H9 (cell line): ENCODE measurements around the gene DAGLB. TPM values are rescaled to one million over a fixed set of nuclear protein-coding genes. Genes with fewer than 3 reads are reported as not detected.

Source experiments
- DNase-seq: peaks from one replicate; pipeline ENCODE4 v3.0.0-alpha.2; 2017
- H2AFZ ChIP-seq: one replicate; pipeline ENCODE4 v1.6.1; 2013; ENCODE audit warnings: mild to moderate bottlenecking, low read length, control low read depth, moderate library complexity
- H2AK5ac ChIP-seq: 2 replicates; pipeline ENCODE4 v1.6.1; 2013; ENCODE audit warnings: low read length, control low read depth, mixed read lengths; ENCODE audit not compliant: insufficient read length
- H2BK120ac ChIP-seq: one replicate; pipeline ENCODE4 v1.6.1; 2013; ENCODE audit warnings: low read depth, mild to moderate bottlenecking, low read length, control low read depth, inconsistent platforms; ENCODE audit not compliant: poor library complexity, severe bottlenecking
- H2BK12ac ChIP-seq: 2 replicates; pipeline ENCODE4 v1.6.1; 2013; ENCODE audit warnings: low read length, control low read depth, mixed read lengths, low read depth; ENCODE audit not compliant: insufficient read length
- H2BK15ac ChIP-seq: 2 replicates; pipeline ENCODE4 v1.6.1; 2013; ENCODE audit warnings: low read depth, low read length, control low read depth
- H2BK20ac ChIP-seq: one replicate; pipeline ENCODE4 v1.6.1; 2013; ENCODE audit warnings: low read depth, mild to moderate bottlenecking, low read length, control low read depth, inconsistent platforms; ENCODE audit not compliant: poor library complexity, severe bottlenecking
- H2BK5ac ChIP-seq: 2 replicates; pipeline ENCODE4 v1.6.1; 2013; ENCODE audit warnings: low read length, control low read depth, mixed read lengths; ENCODE audit not compliant: insufficient read length
- H3K14ac ChIP-seq: 2 replicates; pipeline ENCODE4 v1.6.1; 2013; ENCODE audit warnings: low read length, control low read depth; ENCODE audit not compliant: insufficient read depth
- H3K18ac ChIP-seq: 2 replicates; pipeline ENCODE4 v1.6.1; 2013; ENCODE audit warnings: low read depth, mild to moderate bottlenecking, mixed read lengths, low read length, control low read depth; ENCODE audit not compliant: insufficient read length
- H3K23ac ChIP-seq: 2 replicates; pipeline ENCODE4 v1.6.1; 2013; ENCODE audit warnings: low read length, control low read depth, mixed read lengths, low read depth; ENCODE audit not compliant: insufficient read length
- H3K23me2 ChIP-seq: 2 replicates; pipeline ENCODE4 v1.6.1; 2013; ENCODE audit warnings: low read depth, mild to moderate bottlenecking, mixed read lengths, low read length, control low read depth; ENCODE audit not compliant: insufficient read length, poor library complexity, severe bottlenecking
- H3K27ac ChIP-seq: 2 replicates; pipeline ENCODE4 v1.5.1; 2013; ENCODE audit warnings: low read length, control low read depth, mixed read lengths, low read depth; ENCODE audit not compliant: insufficient read length
- H3K27me3 ChIP-seq: 2 replicates; pipeline ENCODE4 v1.6.1; 2013; ENCODE audit warnings: low read length, control low read depth, inconsistent platforms; ENCODE audit not compliant: insufficient read depth
- H3K4ac ChIP-seq: 2 replicates; pipeline ENCODE4 v1.6.1; 2013; ENCODE audit warnings: low read depth, mild to moderate bottlenecking, control low read depth, inconsistent platforms, low read length, moderate library complexity
- H3K4me1 ChIP-seq: 2 replicates; pipeline ENCODE4 v1.6.1; 2013; ENCODE audit warnings: low read length, control low read depth, inconsistent platforms; ENCODE audit not compliant: insufficient read depth
- H3K4me2 ChIP-seq: 2 replicates; pipeline ENCODE4 v1.6.1; 2013; ENCODE audit warnings: low read length, control low read depth, mixed read lengths; ENCODE audit not compliant: insufficient read length, insufficient read depth
- H3K56ac ChIP-seq: 2 replicates; pipeline ENCODE4 v1.6.1; 2013; ENCODE audit warnings: low read depth, mild to moderate bottlenecking, mixed read lengths, low read length, control low read depth; ENCODE audit not compliant: insufficient read length
- H3K79me1 ChIP-seq: 2 replicates; pipeline ENCODE4 v1.6.1; 2013; ENCODE audit warnings: low read depth, mild to moderate bottlenecking, moderate library complexity, low read length, control low read depth, inconsistent platforms; ENCODE audit not compliant: insufficient read depth, poor library complexity, severe bottlenecking
- H3K79me2 ChIP-seq: 2 replicates; pipeline ENCODE4 v1.6.1; 2013; ENCODE audit warnings: low read length, control low read depth, inconsistent platforms; ENCODE audit not compliant: insufficient read depth
- H3K9ac ChIP-seq: 2 replicates; pipeline ENCODE4 v1.6.1; 2013; ENCODE audit warnings: low read length, control low read depth, mixed read lengths; ENCODE audit not compliant: insufficient read length; ENCODE audit errors: extremely low read depth
- H3K9me3 ChIP-seq: one replicate; pipeline ENCODE4 v1.6.1; 2013; ENCODE audit warnings: low read depth, low read length, inconsistent platforms; ENCODE audit not compliant: control insufficient read depth
- H3T11ph ChIP-seq: one replicate; pipeline ENCODE4 v1.6.1; 2013; ENCODE audit warnings: mild to moderate bottlenecking, low read length, control low read depth, inconsistent platforms
- H4K20me1 ChIP-seq: one replicate; pipeline ENCODE4 v1.6.1; 2013; ENCODE audit not compliant: control insufficient read depth, insufficient read length, insufficient read depth
- H4K5ac ChIP-seq: 2 replicates; pipeline ENCODE4 v1.6.1; 2013; ENCODE audit warnings: low read depth, mild to moderate bottlenecking, mixed read lengths, low read length, control low read depth; ENCODE audit not compliant: insufficient read length
- H4K8ac ChIP-seq: replicated peaks from 2 replicates; pipeline ENCODE4 v1.6.1; 2013; ENCODE audit warnings: low read length, control low read depth, mixed read lengths, low read depth; ENCODE audit not compliant: insufficient read length
- H4K91ac ChIP-seq: 2 replicates; pipeline ENCODE4 v1.6.1; 2013; ENCODE audit warnings: low read depth, mild to moderate bottlenecking, moderate library complexity, mixed read lengths, low read length, control low read depth; ENCODE audit not compliant: insufficient read length
- H3K27ac Mint-ChIP-seq, 3 experiments: 2 replicates in 2 of 3; 3 replicates in 1 of 3; pipeline ENCODE4 v1.8.0; 2020 to 2021; ENCODE audit warnings: mixed read lengths in 3 of 3, mild to moderate bottlenecking in 1 of 3, moderate library complexity in 1 of 3
- H3K27me3 Mint-ChIP-seq: 2 replicates; pipeline ENCODE4 v1.8.0; 2021; ENCODE audit warnings: low read depth, mild to moderate bottlenecking, moderate library complexity, mixed read lengths
- H3K36me3 Mint-ChIP-seq, 3 experiments: 2 replicates in 2 of 3; 3 replicates in 1 of 3; pipeline ENCODE4 v1.8.0; 2020 to 2021; ENCODE audit warnings: low read depth in 3 of 3, mixed read lengths in 3 of 3; ENCODE audit not compliant: insufficient read depth in 1 of 3
- H3K4me1 Mint-ChIP-seq, 2 experiments: 2 replicates each; pipeline ENCODE4 v1.8.0; 2020; ENCODE audit warnings: mixed read lengths in 2 of 2
- H3K4me3 Mint-ChIP-seq, 2 experiments: 2 replicates in 1 of 2; 3 replicates in 1 of 2; pipeline ENCODE4 v1.8.0; 2020 to 2021; ENCODE audit warnings: mild to moderate bottlenecking in 2 of 2, mixed read lengths in 2 of 2, moderate library complexity in 1 of 2
- H3K9me3 Mint-ChIP-seq, 2 experiments: 2 replicates in 1 of 2; 3 replicates in 1 of 2; pipeline ENCODE4 v1.8.0; 2020; ENCODE audit warnings: mild to moderate bottlenecking in 2 of 2, mixed read lengths in 2 of 2, moderate library complexity in 1 of 2
- WGBS: extraction: QIAGEN DNeasy Blood & Tissue Kit; methylation state at CpG from one replicate; pipeline ENCODE4 v1.1.7; 2013; ENCODE audit warnings: missing lambda C conversion rate, low lambda C conversion rate, mixed read lengths; ENCODE audit not compliant: insufficient read length; ENCODE audit errors: extremely low coverage; 5-methylcytosine and 5-hydroxymethylcytosine counted together
- total RNA-seq: library from RNA; stranded (reverse); gene quantifications from 2 replicates; pipeline ENCODE4 v1.2.1, GENCODE V29; 2021
- TF ChIP-seq, protein P1 (sequence below): fragments of 200-600 bp; sonication (generic); conservative IDR thresholded peaks from 3 replicates; pipeline ENCODE4 v1.8.0; 2021; ENCODE audit warnings: antibody characterized with exemption, mild to moderate bottlenecking

DAGLB gene
- total RNA-seq, 1 experiment from 2014 or later, result 46.4 TPM

DNA sequence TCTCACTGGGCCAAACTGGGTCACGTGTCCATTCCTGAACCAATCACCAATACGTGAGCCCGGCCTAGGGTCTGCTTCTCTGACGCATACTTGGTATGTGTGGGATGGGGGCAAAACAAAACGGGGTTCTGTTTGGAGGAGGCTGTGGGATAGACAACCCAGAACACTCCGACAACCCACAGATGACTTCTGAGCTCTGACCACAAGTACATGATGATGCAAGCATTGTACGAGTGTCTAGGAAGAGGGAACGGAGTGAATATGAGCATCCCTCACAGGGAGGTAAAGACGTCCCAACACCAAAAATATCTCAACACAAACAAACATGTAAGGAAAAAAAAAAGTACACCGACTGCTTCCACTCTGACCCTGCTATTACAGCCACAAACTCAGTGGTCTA, 5.6 kb downstream of the DAGLB start:
- H3K4me2 ChIP-seq, result no peak overlapping the region
- no peaks in the 10 kb centered on the region for H3K27me3 ChIP-seq
- H2BK120ac ChIP-seq, result no peak overlapping the region
- H3K4me1 ChIP-seq, result no peaks in the 10 kb centered on the region; the same call in 1 of the 2 replicates
- H3K27ac ChIP-seq, result no peak overlapping the region
- H4K5ac ChIP-seq, result no peak overlapping the region
- Mint-ChIP-seq H3K4me3 (peak overlapping the region in 1 of 2 experiments; percentile 17; a peak in 1 of 5 replicates), H3K27me3 (no peaks in the 10 kb centered on the region), H3K9me3 (no peaks in the 10 kb centered on the region; a peak in 1 of 5 replicates), H3K4me1 (peaks cover 11 to 22% of the 10 kb centered on the region in 2 experiments), H3K36me3 (peaks cover 45 to 67% (median 57%) of the 10 kb centered on the region in 3 experiments), H3K27ac (no peak overlapping the region; a peak in 1 of 7 replicates)
- no peaks in the 10 kb centered on the region for H4K20me1 ChIP-seq
- no peak overlapping the region for H3K14ac ChIP-seq
- H4K8ac ChIP-seq, result no peak overlapping the region
- no peak overlapping the region for H4K91ac ChIP-seq
- H3T11ph ChIP-seq, result no peak overlapping the region
- H2AFZ ChIP-seq, result no peak overlapping the region
- no CpG with 5 or more reads among the region's 10 CpGs for WGBS
- no peak overlapping the region for H2BK20ac ChIP-seq
- H2BK5ac ChIP-seq, result no peak overlapping the region
- H3K9ac ChIP-seq, result no peak overlapping the region
- no peak overlapping the region for H3K18ac ChIP-seq
- peaks cover 2% of the 10 kb centered on the region for H3K23me2 ChIP-seq
- TF ChIP-seq, protein P1, sequence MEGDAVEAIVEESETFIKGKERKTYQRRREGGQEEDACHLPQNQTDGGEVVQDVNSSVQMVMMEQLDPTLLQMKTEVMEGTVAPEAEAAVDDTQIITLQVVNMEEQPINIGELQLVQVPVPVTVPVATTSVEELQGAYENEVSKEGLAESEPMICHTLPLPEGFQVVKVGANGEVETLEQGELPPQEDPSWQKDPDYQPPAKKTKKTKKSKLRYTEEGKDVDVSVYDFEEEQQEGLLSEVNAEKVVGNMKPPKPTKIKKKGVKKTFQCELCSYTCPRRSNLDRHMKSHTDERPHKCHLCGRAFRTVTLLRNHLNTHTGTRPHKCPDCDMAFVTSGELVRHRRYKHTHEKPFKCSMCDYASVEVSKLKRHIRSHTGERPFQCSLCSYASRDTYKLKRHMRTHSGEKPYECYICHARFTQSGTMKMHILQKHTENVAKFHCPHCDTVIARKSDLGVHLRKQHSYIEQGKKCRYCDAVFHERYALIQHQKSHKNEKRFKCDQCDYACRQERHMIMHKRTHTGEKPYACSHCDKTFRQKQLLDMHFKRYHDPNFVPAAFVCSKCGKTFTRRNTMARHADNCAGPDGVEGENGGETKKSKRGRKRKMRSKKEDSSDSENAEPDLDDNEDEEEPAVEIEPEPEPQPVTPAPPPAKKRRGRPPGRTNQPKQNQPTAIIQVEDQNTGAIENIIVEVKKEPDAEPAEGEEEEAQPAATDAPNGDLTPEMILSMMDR, result no peak
- no peak overlapping the region for H3K23ac ChIP-seq
- H3K79me2 ChIP-seq, result peaks cover 25% of the 10 kb centered on the region; the same call in 1 of the 2 replicates
- H3K9me3 ChIP-seq, result no peaks in the 10 kb centered on the region
- H3K79me1 ChIP-seq, result no peaks in the 10 kb centered on the region
- H2AK5ac ChIP-seq, result no peak overlapping the region
- H3K56ac ChIP-seq, result no peak overlapping the region
- H3K4ac ChIP-seq, result no peak overlapping the region
- H2BK15ac ChIP-seq, result no peak overlapping the region
- DNase-seq, result no peak
- no peak overlapping the region for H2BK12ac ChIP-seq
